ENCODE data around the gene NEK6. TPM values are rescaled to one million over a fixed set of nuclear protein-coding genes. Genes with fewer than 3 reads are reported as not detected.
A peak's percentile ranks its signal among the peaks of the same experiment; 100 is the strongest.

The NEK6 gene
- total and polyA plus RNA-seq, 9 of the 15 experiments (the other 6 are each of a cell fraction or from before 2014, with no cell fraction given): 3.1 to 19.0 (median 8.4) TPM

DNA sequence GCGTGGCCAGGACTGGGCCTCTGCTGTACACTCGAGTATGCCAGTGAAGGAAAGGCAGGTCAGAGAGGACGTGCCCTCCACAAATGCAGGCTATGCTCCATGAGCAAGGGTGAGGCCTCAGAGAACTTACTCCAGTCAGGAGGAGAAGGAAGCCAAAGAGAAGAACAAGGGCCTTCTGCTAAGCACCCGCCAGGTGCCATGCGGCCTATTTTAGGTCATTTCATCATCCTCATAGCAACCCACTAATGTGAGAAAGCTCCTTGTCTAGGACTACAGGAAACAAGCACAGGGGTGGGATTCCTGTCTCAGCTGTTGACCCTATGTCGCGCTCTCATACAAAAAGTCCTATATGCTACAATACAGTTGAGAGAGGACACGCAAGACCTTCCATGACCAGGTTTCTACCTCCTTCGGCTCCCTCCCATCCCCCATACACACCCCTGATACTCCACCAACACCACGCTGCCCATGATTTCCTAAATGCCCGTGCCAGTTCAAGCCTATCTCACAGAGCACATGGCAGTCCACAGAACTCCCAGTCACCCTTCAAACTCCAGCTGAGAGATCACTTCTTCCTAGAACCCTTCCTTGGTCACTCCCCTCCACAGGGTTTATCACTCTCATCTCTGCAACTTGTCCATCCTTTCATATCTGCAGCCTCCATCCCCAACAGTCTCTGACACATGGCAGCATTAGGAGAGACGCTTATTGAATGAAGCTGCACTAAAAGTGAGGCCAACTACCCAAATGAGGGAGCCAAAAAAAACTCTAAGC is 130.7 kb downstream of the NEK6 start (continued):
- TF ChIP-seq, protein P1, sequence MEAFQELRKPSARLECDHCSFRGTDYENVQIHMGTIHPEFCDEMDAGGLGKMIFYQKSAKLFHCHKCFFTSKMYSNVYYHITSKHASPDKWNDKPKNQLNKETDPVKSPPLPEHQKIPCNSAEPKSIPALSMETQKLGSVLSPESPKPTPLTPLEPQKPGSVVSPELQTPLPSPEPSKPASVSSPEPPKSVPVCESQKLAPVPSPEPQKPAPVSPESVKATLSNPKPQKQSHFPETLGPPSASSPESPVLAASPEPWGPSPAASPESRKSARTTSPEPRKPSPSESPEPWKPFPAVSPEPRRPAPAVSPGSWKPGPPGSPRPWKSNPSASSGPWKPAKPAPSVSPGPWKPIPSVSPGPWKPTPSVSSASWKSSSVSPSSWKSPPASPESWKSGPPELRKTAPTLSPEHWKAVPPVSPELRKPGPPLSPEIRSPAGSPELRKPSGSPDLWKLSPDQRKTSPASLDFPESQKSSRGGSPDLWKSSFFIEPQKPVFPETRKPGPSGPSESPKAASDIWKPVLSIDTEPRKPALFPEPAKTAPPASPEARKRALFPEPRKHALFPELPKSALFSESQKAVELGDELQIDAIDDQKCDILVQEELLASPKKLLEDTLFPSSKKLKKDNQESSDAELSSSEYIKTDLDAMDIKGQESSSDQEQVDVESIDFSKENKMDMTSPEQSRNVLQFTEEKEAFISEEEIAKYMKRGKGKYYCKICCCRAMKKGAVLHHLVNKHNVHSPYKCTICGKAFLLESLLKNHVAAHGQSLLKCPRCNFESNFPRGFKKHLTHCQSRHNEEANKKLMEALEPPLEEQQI (IDR thresholded peaks at IDR 0.05): no peak
- peak; percentile 95 for TF ChIP-seq CTBP1 (IDR thresholded peaks at IDR 0.05; ENCODE audit: borderline replicate concordance)
- TF ChIP-seq POLR2G (IDR thresholded peaks at IDR 0.05; ENCODE audit: low read depth, low read length): no peak
- TF ChIP-seq THRB (CRISPR knock-in tag; conservative IDR thresholded peaks at IDR 0.05): peak; percentile 42; the same call in 1 of the 2 replicates
- peak; percentile 79 for TF ChIP-seq GATA2 (CRISPR knock-in tag; IDR thresholded peaks at IDR 0.05)
- TF ChIP-seq CSDE1 (IDR thresholded peaks at IDR 0.05): no peak
- no peak for TF ChIP-seq HINFP (tag; conservative IDR thresholded peaks at IDR 0.05; ENCODE audit: low read depth)
- TF ChIP-seq HES1 (IDR thresholded peaks at IDR 0.05; ENCODE audit: low read depth): no peak
- TF ChIP-seq SIRT6 (IDR thresholded peaks at IDR 0.05; ENCODE audit: low read depth, low read length): no peak
- TF ChIP-seq ZNF584 (CRISPR knock-in tag; IDR thresholded peaks at IDR 0.05; ENCODE audit: low read depth): 0 out of 2 replicates have a peak, but pooled peaks have one; percentile 28
- TF ChIP-seq EWSR1 (IDR thresholded peaks at IDR 0.05; ENCODE audit: borderline replicate concordance, low read depth, partially characterized antibody): no peak
- TF ChIP-seq E2F4 (CRISPR knock-in tag; IDR thresholded peaks at IDR 0.05; ENCODE audit: low read depth): no peak
- TF ChIP-seq FOXA3 (CRISPR knock-in tag; conservative IDR thresholded peaks at IDR 0.05 in 1 of 2, IDR thresholded peaks at IDR 0.05 in 1 of 2): no peak; a peak in 1 of 4 replicates
- TF ChIP-seq TEAD4 (IDR thresholded peaks at IDR 0.05; ENCODE audit: low read length): peak; percentile 52
- no peak for TF ChIP-seq TEAD4 (CRISPR knock-in tag; IDR thresholded peaks at IDR 0.05; ENCODE audit: borderline replicate concordance)
- TF ChIP-seq NCOA1 (IDR thresholded peaks at IDR 0.05; ENCODE audit: low read depth): peak; percentile 43; the same call in 1 of the 2 replicates
- no peak for TF ChIP-seq OTX1 (CRISPR knock-in tag; IDR thresholded peaks at IDR 0.05)
- no peak for TF ChIP-seq RFX7 (CRISPR knock-in tag; IDR thresholded peaks at IDR 0.05)
- TF ChIP-seq SMAD1 (IDR thresholded peaks at IDR 0.05; ENCODE audit: low read depth, low read length, partially characterized antibody): no peak
- TF ChIP-seq KHSRP (IDR thresholded peaks at IDR 0.05): no peak
- TF ChIP-seq BDP1 (IDR thresholded peaks at IDR 0.05; ENCODE audit: insufficient read depth, insufficient read length): no peak

Data from K562 (cell line).